22Rv1 (cell line): ENCODE measurements around the gene ZNF787.

Source experiments
- ZFX ChIP-seq: fragments of 450-650 bp; IDR thresholded peaks from 2 replicates; pipeline ENCODE4 v1.6.1; 2017; ENCODE audit warnings: antibody characterized with exemption, borderline replicate concordance
- TF ChIP-seq, protein P1 (sequence below): fragments of 450-650 bp; IDR thresholded peaks from 2 replicates; pipeline ENCODE4 v1.5.1; 2017; ENCODE audit warnings: mild to moderate bottlenecking

DNA sequence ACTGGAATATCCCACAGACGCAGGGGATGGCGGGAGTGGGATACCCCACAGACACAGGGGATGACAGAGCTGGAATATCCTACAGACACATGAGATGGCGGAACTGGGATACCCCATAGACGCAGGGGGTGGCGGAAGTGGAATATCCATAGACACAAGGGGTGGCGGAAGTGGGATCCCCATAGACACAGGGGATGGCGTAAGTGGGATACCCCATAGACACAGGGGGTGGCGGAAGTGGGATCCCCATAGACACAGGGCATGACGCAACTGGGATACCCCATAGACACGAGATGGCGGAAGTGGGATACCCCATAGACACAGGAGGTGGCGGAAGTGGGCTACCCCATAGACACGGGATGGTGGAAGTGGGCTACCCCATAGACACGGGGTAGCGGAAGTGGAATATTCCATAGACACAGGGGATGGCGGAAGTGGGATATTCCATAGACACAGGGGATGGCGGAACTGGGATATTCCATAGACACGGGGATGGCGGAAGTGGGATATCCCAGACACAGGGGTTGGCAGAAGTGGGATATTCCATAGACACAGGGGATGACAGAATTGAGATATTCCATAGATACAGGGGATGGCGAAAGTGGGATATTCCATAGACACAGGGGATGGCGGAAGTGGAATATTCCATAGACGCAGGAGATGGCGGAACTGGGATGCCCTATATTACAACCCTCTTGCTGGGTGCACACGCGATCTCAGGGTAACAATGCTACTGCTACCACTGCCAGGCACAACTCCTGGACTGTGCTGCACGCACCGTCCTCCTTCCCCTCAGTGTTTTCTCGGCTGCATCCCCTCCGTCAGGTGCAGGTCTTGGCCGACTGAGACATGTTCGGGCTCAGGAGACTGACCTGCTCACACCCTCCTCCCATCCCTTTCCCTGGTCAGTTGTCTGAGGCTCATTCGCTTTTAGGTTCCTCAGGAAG is 28.1 kb downstream of the ZNF787 start:
- TF ChIP-seq, protein P1, sequence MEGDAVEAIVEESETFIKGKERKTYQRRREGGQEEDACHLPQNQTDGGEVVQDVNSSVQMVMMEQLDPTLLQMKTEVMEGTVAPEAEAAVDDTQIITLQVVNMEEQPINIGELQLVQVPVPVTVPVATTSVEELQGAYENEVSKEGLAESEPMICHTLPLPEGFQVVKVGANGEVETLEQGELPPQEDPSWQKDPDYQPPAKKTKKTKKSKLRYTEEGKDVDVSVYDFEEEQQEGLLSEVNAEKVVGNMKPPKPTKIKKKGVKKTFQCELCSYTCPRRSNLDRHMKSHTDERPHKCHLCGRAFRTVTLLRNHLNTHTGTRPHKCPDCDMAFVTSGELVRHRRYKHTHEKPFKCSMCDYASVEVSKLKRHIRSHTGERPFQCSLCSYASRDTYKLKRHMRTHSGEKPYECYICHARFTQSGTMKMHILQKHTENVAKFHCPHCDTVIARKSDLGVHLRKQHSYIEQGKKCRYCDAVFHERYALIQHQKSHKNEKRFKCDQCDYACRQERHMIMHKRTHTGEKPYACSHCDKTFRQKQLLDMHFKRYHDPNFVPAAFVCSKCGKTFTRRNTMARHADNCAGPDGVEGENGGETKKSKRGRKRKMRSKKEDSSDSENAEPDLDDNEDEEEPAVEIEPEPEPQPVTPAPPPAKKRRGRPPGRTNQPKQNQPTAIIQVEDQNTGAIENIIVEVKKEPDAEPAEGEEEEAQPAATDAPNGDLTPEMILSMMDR = no peak
- TF ChIP-seq ZFX = no peak
